DND-41 (cell line): ENCODE data around the gene LYPLA2.

Source experiments
- CTCF ChIP-seq: IDR thresholded peaks from 2 replicates; pipeline ENCODE4 v1.5.1; 2012; ENCODE audit warnings: borderline replicate concordance, low read length, moderate library complexity, mild to moderate bottlenecking; ENCODE audit not compliant: poor library complexity, severe bottlenecking; ENCODE audit errors: extremely low read depth
- EZH2 ChIP-seq: IDR thresholded peaks from 3 replicates; pipeline ENCODE4 v1.6.1; 2012; ENCODE audit warnings: borderline replicate concordance, low read depth, mild to moderate bottlenecking, moderate library complexity, low read length, inconsistent platforms; ENCODE audit not compliant: severe bottlenecking

- TF ChIP-seq CTCF (peak; percentile 96), EZH2 (no peak)
Measured at GRCh38 chr1:23809751-23810171, 18.8 kb downstream of the LYPLA2 start.
